OCI-M2 (cell line): Measurements from ENCODE around the gene SERPINA1.
"Not testable (repeated sequence)": the region's sequence is repeated elsewhere in the genome, so short reads cannot be mapped to it uniquely, and the experiment has no call there.

ENCODE experiments used
- DNase-seq: peaks from one replicate; lab custom pipeline; 2025; ENCODE audit not compliant: unreplicated experiment; lab: John Stamatoyannopoulos, UW

The SERPINA1 gene

GRCh38 chr14:94372021-94372605, 16.3 kb downstream of the SERPINA1 start:
- no peak for DNase-seq

DNA sequence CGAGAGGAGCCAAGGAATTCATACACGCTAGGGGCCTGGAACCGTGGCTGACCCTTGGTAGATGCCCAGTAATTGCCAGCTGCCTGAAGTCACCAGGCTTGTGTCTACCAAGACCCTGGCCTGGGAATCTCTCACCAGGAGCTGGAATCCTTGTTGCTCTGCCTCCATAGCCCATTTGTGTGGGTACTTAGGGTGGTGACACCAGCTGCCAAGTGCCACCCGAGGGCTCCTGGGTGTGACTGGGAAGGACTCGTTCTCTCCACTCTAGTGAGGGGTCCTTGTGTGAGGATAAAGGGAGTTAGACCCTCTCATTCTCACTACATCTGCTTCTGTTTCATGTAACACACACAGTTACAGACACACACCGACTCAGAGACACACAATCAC, 17.9 kb downstream of the SERPINA1 start:
- DNase-seq: no peak

- not testable (repeated sequence) for DNase-seq
Observed at GRCh38 chr14:94369766-94370523, 18.5 kb downstream of the SERPINA1 start.

- no peak for DNase-seq
Observed at GRCh38 chr14:94368956-94369355, 19.4 kb downstream of the SERPINA1 start.

DNA sequence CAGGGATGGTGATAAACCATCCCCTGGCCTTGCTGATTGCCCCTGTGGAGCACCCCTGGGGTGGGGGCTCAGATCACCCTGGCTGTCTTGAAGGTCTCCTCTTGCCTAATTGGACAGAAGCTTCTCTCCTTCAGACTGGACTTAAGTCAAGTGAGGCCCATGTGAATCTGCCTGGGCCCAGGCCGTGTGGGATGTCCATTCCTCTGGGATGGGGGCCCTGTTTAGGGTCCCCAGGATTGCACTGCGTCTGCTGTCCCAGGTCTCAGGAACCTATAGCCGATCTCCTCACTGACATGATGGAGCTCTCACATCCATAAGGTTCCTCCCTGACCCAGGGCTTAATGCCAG, 20.2 kb downstream of the SERPINA1 start:
- DNase-seq: no peak

DNA sequence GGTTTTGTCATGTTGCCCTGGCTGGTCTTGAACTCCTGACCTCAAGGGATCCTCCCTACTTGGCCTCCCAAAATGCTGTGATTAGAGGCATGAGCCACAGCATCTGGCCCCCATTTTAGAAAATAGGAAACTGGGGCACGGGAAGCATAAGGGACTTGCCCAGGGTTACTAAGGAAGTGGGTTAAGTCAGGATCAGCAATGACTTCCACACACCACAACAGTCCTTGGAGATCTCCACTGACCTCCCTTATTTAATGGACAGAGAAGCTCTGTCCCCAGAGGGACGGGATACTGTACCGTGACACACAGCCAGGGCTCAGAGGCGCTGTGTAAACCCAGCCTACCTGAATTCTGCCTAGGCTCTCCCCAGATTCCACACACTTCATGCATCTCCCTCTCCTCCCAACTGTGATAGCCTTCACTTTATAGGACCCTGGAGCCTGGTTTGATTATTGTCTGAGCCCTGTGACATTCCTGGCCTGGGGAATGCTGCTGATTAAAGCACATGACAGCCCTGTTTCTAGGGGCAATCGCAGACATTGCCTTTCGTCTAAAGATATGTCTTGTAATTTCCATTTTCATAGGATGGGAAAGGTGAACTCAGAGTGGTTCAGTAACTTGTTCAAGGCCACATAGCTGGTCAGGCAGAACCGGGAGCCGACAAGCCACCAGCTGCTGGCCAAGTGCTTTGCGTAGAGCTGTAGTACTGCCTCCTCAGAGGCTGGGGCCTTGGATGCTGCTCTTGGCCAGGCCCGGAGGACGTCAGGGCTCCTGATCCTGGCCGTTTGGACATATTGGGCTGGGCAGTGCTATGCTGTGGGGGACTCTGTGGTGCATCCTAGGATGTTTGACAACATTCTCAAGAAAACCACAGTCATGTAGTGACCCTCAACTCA, 20.8 kb downstream of the SERPINA1 start:
- DNase-seq: no peak

DNA sequence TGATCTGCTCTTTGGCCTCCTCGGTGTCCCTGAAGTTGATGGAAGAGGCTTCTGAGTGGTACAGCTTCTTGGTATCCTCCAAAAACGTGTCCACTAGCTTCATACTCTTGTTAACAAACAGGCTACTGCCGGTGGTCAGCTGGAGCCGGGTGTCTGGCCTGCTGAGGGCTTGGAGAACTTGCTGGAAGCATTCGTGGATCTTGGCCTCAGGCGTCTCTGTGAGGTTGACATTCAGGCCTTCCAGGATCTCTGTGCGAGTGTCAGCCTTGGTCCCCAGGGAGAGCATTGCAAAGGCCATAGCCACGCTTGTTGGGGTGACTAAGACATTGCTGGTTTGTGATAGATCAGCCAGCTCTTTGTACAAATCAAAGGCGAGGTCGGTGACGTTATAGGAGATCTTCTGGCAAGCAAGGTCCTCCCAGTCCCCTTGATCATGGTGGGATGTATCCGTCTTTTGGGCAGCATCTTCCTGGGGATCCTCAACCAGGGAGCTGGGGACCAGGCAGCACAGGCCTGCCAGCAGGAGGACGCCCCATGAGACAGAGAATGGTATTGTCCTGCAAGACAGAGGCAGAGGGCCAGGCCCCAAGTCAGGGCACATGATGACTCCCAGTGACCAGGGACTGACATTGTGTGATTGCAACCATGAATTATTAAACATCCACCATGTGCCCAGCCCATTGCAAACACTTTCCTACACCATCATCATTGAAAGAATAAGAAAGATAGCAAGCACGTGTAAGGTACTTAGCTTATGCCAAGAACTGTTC, 22.1 kb downstream of the SERPINA1 start, which contains the start of gene SERPINA2:
SERPINA2 (minus strand) TSS at position 553 of the 770 bp plus-strand sequence.
- DNase-seq: no peak

- DNase-seq: no peak
Observed at GRCh38 chr14:94365624-94366023, 22.8 kb downstream of the SERPINA1 start.

DNA sequence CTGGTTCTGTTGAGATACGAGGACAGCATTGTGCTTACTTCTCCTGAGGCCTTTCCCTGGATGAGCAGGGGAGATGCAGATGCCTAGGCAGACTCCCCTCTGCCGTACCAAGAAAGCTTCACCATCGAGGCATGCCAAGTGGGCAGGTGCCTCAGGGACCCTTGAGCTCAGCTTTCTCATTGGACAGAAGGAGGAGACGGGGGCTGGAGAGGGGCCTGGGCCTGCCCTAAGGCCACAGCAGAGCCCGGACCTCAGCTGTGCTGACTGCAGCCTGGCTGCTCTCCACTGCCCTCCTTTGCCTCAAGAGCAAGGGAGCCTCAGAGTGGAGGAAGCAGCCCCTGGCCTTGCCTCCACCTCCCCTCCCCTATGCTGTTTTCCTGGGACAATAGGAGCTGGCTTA, 23.4 kb downstream of the SERPINA1 start:
- DNase-seq: no peak

DNA sequence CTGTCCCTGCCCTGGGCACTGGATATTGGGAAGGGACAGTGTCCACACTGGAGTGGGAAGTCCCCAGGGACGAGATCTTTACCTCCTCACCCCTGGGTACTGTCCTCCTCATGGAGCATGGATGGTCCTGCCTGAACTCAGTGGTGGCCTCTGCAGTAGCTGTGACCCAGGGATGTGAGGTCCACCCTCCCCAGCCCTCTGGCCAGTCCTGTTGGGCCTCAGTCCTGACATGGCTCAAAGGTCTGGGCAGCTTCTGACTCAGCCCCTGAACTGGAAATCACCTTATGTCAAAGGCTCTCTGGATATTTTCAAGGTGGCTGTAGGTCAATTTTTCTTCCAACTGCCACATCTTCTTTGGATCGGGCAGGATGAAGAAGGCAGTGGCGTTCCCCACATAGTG, 24.4 kb downstream of the SERPINA1 start:
- DNase-seq: no peak

- no peak for DNase-seq
Observed at GRCh38 chr14:94363151-94363624, 25.2 kb downstream of the SERPINA1 start.

GRCh38 chr14:94362614-94363133, 25.7 kb downstream of the SERPINA1 start:
- DNase-seq: no peak

GRCh38 chr14:94361682-94362081, 26.7 kb downstream of the SERPINA1 start:
- DNase-seq: no peak

GRCh38 chr14:94360945-94361565, 27.3 kb downstream of the SERPINA1 start:
- no peak for DNase-seq

DNA sequence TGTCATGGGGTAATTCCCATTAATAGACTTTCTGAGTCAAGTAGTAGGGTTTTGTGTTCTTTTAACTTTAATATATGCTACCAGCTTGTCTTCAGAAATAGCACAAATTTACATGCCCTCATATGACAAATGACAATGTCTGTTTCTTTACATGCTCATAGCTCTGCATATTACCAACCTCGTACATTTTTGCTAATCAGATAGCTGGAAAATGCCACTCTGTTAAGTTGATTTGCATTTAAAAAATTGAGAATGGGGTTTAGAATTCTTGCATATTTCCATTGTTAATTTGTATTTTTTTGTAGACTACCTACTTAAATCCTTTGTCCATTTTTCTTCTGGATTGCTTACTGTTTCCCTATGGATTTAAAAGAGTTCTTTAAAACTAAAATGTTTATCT, 31.2 kb downstream of the SERPINA1 start:
- DNase-seq: no peak

DNA sequence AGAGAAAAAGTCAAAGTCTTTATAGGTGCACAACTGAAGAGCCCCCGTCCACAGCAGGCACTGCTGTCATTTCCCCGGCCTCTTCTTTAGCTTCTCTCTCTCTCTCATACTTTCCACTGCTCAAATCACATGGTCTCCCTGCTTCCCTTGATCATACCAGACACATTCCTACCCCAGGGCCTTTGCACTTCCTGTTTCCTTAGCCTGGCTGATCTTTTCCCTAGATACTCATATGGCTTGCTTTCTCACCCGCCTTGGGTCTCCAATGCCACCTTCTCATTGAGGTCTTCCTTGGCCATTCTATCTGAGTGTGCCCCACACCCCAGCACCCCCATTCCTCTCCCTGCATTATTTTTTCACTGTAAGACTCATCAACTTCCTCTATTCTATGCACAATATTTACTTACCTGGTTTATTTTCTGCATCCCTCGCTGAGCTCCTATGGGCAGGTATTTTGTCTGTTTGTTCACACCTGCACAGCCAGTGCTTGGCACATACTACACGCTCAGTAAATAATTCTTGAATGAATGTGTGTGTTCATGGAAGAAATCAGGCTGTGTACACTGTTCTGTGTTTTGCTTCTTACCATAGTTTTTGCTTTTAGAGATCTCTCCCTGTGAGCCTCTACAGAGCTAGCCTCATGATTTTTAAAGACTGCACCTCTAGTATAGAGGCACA, 31.9 kb downstream of the SERPINA1 start:
- no peak for DNase-seq

DNA sequence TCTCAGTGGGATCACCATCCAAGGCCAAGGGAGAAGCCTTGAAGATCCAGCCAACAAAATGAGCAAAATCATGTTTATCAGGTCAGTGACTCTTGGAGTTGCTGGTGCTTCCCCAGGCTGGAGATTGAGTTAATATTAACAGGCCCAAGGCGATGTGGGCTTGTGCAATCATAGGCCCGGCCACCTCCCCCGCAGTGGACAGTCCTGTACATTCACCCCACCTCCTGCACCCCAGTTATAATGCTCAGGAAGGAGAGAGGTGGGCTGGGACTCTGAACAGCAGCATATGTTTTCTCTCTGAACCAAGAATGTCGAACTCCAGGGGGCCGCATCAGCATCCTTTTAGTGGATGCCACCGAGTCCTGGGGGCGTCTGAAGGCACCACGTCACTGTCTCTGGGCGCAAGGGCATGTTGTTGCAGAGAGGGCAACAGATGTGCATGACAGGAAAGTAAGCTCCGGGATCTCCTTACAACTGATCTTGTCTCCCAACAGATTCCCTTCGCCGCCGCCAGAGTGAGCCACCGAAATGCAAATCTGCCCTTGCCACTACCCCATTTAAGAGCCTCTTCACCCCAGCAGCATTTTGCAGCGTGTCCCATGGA, 33.1 kb downstream of the SERPINA1 start:
- DNase-seq: no peak

DNA sequence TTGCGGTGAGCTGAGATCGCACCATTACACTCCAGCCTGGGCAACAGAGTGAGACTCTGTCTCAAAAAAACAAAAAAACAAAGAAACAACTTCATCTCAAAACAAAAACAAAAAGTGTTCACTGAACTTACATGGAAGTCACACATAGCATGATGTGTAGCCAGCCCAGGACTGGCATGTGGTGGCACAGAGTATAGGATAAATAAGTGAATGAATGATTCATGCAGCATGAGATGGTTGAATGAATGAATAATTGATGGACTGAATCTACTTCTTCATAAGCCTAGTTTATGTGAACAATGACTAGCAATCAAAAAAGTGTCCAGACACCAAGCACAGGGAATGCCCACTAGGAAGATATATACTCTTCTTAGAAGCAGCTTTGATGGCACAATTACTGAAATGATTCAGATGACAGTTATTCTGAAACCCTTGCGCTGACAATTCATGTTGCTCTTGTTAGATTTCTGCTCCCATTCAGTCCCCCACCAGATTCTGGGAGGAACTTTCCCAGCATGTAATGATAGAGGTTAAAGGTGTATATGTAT, 33.7 kb downstream of the SERPINA1 start:
- DNase-seq: no peak

- not testable (repeated sequence) for DNase-seq
Observed at GRCh38 chr14:94354190-94354589, 34.2 kb downstream of the SERPINA1 start.
